ENCODE results near the gene NFIB.

Gene NFIB

GRCh38 chr9:14273696-14274121 lies 40.2 kb downstream of the NFIB start:
- Histone ChIP-seq H3K9me3 (ENCODE audit: control insufficient read depth, low read length) (no peaks in the 10 kb centered on the region), H3K4me1 (ENCODE audit: control insufficient read depth, insufficient read depth, low read length, poor library complexity, severe bottlenecking) (peaks cover 38% of the 10 kb centered on the region), H3K27ac (ENCODE audit: low read depth, low read length, severe bottlenecking) (peak overlapping the region; percentile 39), H3K36me3 (ENCODE audit: control insufficient read depth, insufficient read depth, low read length) (no peaks in the 10 kb centered on the region), H3K4me3 (ENCODE audit: extremely low read depth, insufficient read depth, low read length, poor library complexity, severe bottlenecking) (no peak overlapping the region)
- WGBS, 2 experiments (ENCODE audit: insufficient coverage in 2 of 2), result 34% methylated on average over 2 of the region's 4 CpGs; no CpG with 5 or more reads in 1 of the 2 experiments

GRCh38 chr9:14272927-14273528 lies 40.9 kb downstream of the NFIB start:
- 74 to 76% methylated on average over 3 to 4 of the region's 7 CpGs for WGBS, 2 experiments (ENCODE audit: insufficient coverage in 2 of 2)
- no peak overlapping the region for H3K4me3 ChIP-seq (ENCODE audit: extremely low read depth, insufficient read depth, low read length, poor library complexity, severe bottlenecking)
- H3K27ac ChIP-seq (ENCODE audit: low read depth, low read length, severe bottlenecking), result peak overlapping the region; percentile 39
- peaks cover 31% of the 10 kb centered on the region for H3K4me1 ChIP-seq (ENCODE audit: control insufficient read depth, insufficient read depth, low read length, poor library complexity, severe bottlenecking)
- no peaks in the 10 kb centered on the region for H3K36me3 ChIP-seq (ENCODE audit: control insufficient read depth, insufficient read depth, low read length)
- H3K9me3 ChIP-seq (ENCODE audit: control insufficient read depth, low read length), result no peaks in the 10 kb centered on the region

- Histone ChIP-seq H3K27ac (ENCODE audit: low read depth, low read length, severe bottlenecking) (peak overlapping the region; percentile 73), H3K4me1 (ENCODE audit: control insufficient read depth, insufficient read depth, low read length, poor library complexity, severe bottlenecking) (peaks cover 29% of the 10 kb centered on the region)
These were observed 42.8 kb downstream of the NFIB start for GRCh38 chr9:14271093-14271673.

GRCh38 chr9:14270358-14271092 lies 43.4 kb downstream of the NFIB start:
- peaks cover 26% of the 10 kb centered on the region for H3K4me1 ChIP-seq (ENCODE audit: control insufficient read depth, insufficient read depth, low read length, poor library complexity, severe bottlenecking)

More at GRCh38 chr9:14271093-14271673, 42.8 kb downstream of the NFIB start:
- H3K36me3 ChIP-seq (ENCODE audit: control insufficient read depth, insufficient read depth, low read length), result no peaks in the 10 kb centered on the region
- H3K9me3 ChIP-seq (ENCODE audit: control insufficient read depth, low read length), result no peaks in the 10 kb centered on the region
- no peak overlapping the region for H3K4me3 ChIP-seq (ENCODE audit: extremely low read depth, insufficient read depth, low read length, poor library complexity, severe bottlenecking)
- WGBS, 2 experiments (ENCODE audit: insufficient coverage in 2 of 2), result 81 to 86% methylated on average over 3 of the region's 7 CpGs

GRCh38 chr9:14269916-14270315 lies 44.0 kb downstream of the NFIB start:
- no peaks in the 10 kb centered on the region for H3K36me3 ChIP-seq (ENCODE audit: control insufficient read depth, insufficient read depth, low read length)
- H3K4me3 ChIP-seq (ENCODE audit: extremely low read depth, insufficient read depth, low read length, poor library complexity, severe bottlenecking), result no peak overlapping the region
- no peaks in the 10 kb centered on the region for H3K9me3 ChIP-seq (ENCODE audit: control insufficient read depth, low read length)
- no peak overlapping the region for H3K27ac ChIP-seq (ENCODE audit: low read depth, low read length, severe bottlenecking)
- peaks cover 20% of the 10 kb centered on the region for H3K4me1 ChIP-seq (ENCODE audit: control insufficient read depth, insufficient read depth, low read length, poor library complexity, severe bottlenecking)

More at GRCh38 chr9:14270358-14271092, 43.4 kb downstream of the NFIB start:
- Histone ChIP-seq H3K27ac (ENCODE audit: low read depth, low read length, severe bottlenecking) (peak overlapping the region; percentile 73), H3K36me3 (ENCODE audit: control insufficient read depth, insufficient read depth, low read length) (no peaks in the 10 kb centered on the region), H3K4me3 (ENCODE audit: extremely low read depth, insufficient read depth, low read length, poor library complexity, severe bottlenecking) (no peak overlapping the region), H3K9me3 (ENCODE audit: control insufficient read depth, low read length) (no peaks in the 10 kb centered on the region)
- WGBS, 2 experiments (ENCODE audit: insufficient coverage in 2 of 2), result 50 to 100% methylated on average over 1 of the region's 4 CpGs

GRCh38 chr9:14263707-14264483 lies 50.0 kb downstream of the NFIB start:
- Histone ChIP-seq H3K27ac (ENCODE audit: low read depth, low read length, severe bottlenecking) (no peak overlapping the region), H3K4me1 (ENCODE audit: control insufficient read depth, insufficient read depth, low read length, poor library complexity, severe bottlenecking) (no peaks in the 10 kb centered on the region), H3K9me3 (ENCODE audit: control insufficient read depth, low read length) (no peaks in the 10 kb centered on the region), H3K36me3 (ENCODE audit: control insufficient read depth, insufficient read depth, low read length) (no peaks in the 10 kb centered on the region), H3K4me3 (ENCODE audit: extremely low read depth, insufficient read depth, low read length, poor library complexity, severe bottlenecking) (no peak overlapping the region)
- WGBS, 2 experiments (ENCODE audit: insufficient coverage in 2 of 2), result 72 to 93% methylated on average over 4 to 5 of the region's 7 CpGs

- 100% methylated on average over 1 of the region's 2 CpGs; no CpG with 5 or more reads in 1 of the 2 experiments for WGBS, 2 experiments (ENCODE audit: insufficient coverage in 2 of 2)
- no peak overlapping the region for H3K27ac ChIP-seq (ENCODE audit: low read depth, low read length, severe bottlenecking)
- H3K4me3 ChIP-seq (ENCODE audit: extremely low read depth, insufficient read depth, low read length, poor library complexity, severe bottlenecking), result no peak overlapping the region
- no peaks in the 10 kb centered on the region for H3K9me3 ChIP-seq (ENCODE audit: control insufficient read depth, low read length)
- H3K4me1 ChIP-seq (ENCODE audit: control insufficient read depth, insufficient read depth, low read length, poor library complexity, severe bottlenecking), result no peaks in the 10 kb centered on the region
- no peaks in the 10 kb centered on the region for H3K36me3 ChIP-seq (ENCODE audit: control insufficient read depth, insufficient read depth, low read length)
These were observed 51.1 kb downstream of the NFIB start for GRCh38 chr9:14262827-14263226.

GRCh38 chr9:14261616-14262015 lies 52.3 kb downstream of the NFIB start:
- no peaks in the 10 kb centered on the region for H3K9me3 ChIP-seq (ENCODE audit: control insufficient read depth, low read length)
- H3K27ac ChIP-seq (ENCODE audit: low read depth, low read length, severe bottlenecking), result no peak overlapping the region
- H3K4me1 ChIP-seq (ENCODE audit: control insufficient read depth, insufficient read depth, low read length, poor library complexity, severe bottlenecking), result no peaks in the 10 kb centered on the region
- no peaks in the 10 kb centered on the region for H3K36me3 ChIP-seq (ENCODE audit: control insufficient read depth, insufficient read depth, low read length)
- no peak overlapping the region for H3K4me3 ChIP-seq (ENCODE audit: extremely low read depth, insufficient read depth, low read length, poor library complexity, severe bottlenecking)
- 88 to 100% methylated on average over 2 of the region's 2 CpGs for WGBS, 2 experiments (ENCODE audit: insufficient coverage in 2 of 2)

- H3K36me3 ChIP-seq (ENCODE audit: control insufficient read depth, insufficient read depth, low read length), result no peaks in the 10 kb centered on the region
- 100% methylated on average over 2 of the region's 4 CpGs for WGBS, 2 experiments (ENCODE audit: insufficient coverage in 2 of 2)
- no peak overlapping the region for H3K27ac ChIP-seq (ENCODE audit: low read depth, low read length, severe bottlenecking)
- no peaks in the 10 kb centered on the region for H3K4me1 ChIP-seq (ENCODE audit: control insufficient read depth, insufficient read depth, low read length, poor library complexity, severe bottlenecking)
- no peaks in the 10 kb centered on the region for H3K9me3 ChIP-seq (ENCODE audit: control insufficient read depth, low read length)
- H3K4me3 ChIP-seq (ENCODE audit: extremely low read depth, insufficient read depth, low read length, poor library complexity, severe bottlenecking), result no peak overlapping the region
These were observed 53.8 kb downstream of the NFIB start for GRCh38 chr9:14260101-14260500.

GRCh38 chr9:14258660-14259239 lies 55.2 kb downstream of the NFIB start:
- Histone ChIP-seq H3K4me3 (ENCODE audit: extremely low read depth, insufficient read depth, low read length, poor library complexity, severe bottlenecking) (no peak overlapping the region), H3K9me3 (ENCODE audit: control insufficient read depth, low read length) (no peaks in the 10 kb centered on the region), H3K4me1 (ENCODE audit: control insufficient read depth, insufficient read depth, low read length, poor library complexity, severe bottlenecking) (no peaks in the 10 kb centered on the region), H3K36me3 (ENCODE audit: control insufficient read depth, insufficient read depth, low read length) (no peaks in the 10 kb centered on the region), H3K27ac (ENCODE audit: low read depth, low read length, severe bottlenecking) (no peak overlapping the region)
- WGBS, 2 experiments (ENCODE audit: insufficient coverage in 2 of 2), result 83 to 100% methylated on average over 1 of the region's 4 CpGs

All from mesodermal cell (in vitro differentiated cells).